ENCODE measurements around the gene SARS2.
A peak's percentile ranks its signal among the peaks of the same experiment; 100 is the strongest.

SARS2 gene

GRCh38 chr19:38883286-38883685 is 47.3 kb downstream of the SARS2 start:
- in situ Hi-C loops (cut with MboI; ENCODE audit: low sequenced_read_pairs, unreplicated experiment) = no loop called here
- no peak for DNase-seq (ENCODE audit: low spot score)
- TF ChIP-seq CTCF (IDR thresholded peaks at IDR 0.05; ENCODE audit: borderline replicate concordance, control extremely low read depth, extremely low read depth, insufficient read depth, missing control alignments) = no peak

- peak; percentile 15 for DNase-seq (ENCODE audit: low spot score)
- in situ Hi-C loops (cut with MboI; ENCODE audit: low sequenced_read_pairs, unreplicated experiment) = no loop called here
Measured at GRCh38 chr19:38880882-38881609, 49.5 kb downstream of the SARS2 start.

GRCh38 chr19:38880076-38880881 is 50.3 kb downstream of the SARS2 start:
- no peak for DNase-seq (ENCODE audit: low spot score)
- TF ChIP-seq CTCF (IDR thresholded peaks at IDR 0.05; ENCODE audit: borderline replicate concordance, control extremely low read depth, extremely low read depth, insufficient read depth, missing control alignments) = no peak
- in situ Hi-C loops (cut with MboI; ENCODE audit: low sequenced_read_pairs, unreplicated experiment) = no loop called here

More at GRCh38 chr19:38880882-38881609, 49.5 kb downstream of the SARS2 start:
- TF ChIP-seq CTCF (IDR thresholded peaks at IDR 0.05; ENCODE audit: borderline replicate concordance, control extremely low read depth, extremely low read depth, insufficient read depth, missing control alignments) = no peak

GRCh38 chr19:38879400-38879751 is 51.2 kb downstream of the SARS2 start:
- in situ Hi-C loops (cut with MboI; ENCODE audit: low sequenced_read_pairs, unreplicated experiment) = no loop called here
- no peak for TF ChIP-seq CTCF (IDR thresholded peaks at IDR 0.05; ENCODE audit: borderline replicate concordance, control extremely low read depth, extremely low read depth, insufficient read depth, missing control alignments)
- peak; percentile 27 for DNase-seq (ENCODE audit: low spot score)

- no peak for TF ChIP-seq CTCF (IDR thresholded peaks at IDR 0.05; ENCODE audit: borderline replicate concordance, control extremely low read depth, extremely low read depth, insufficient read depth, missing control alignments)
- peak; percentile 50 for DNase-seq (ENCODE audit: low spot score)
- in situ Hi-C loops (cut with MboI; ENCODE audit: low sequenced_read_pairs, unreplicated experiment) = no loop called here
Measured at GRCh38 chr19:38878575-38879399, 51.8 kb downstream of the SARS2 start.
